ENCODE measurements around the gene PTGDS.

PTGDS gene

DNA sequence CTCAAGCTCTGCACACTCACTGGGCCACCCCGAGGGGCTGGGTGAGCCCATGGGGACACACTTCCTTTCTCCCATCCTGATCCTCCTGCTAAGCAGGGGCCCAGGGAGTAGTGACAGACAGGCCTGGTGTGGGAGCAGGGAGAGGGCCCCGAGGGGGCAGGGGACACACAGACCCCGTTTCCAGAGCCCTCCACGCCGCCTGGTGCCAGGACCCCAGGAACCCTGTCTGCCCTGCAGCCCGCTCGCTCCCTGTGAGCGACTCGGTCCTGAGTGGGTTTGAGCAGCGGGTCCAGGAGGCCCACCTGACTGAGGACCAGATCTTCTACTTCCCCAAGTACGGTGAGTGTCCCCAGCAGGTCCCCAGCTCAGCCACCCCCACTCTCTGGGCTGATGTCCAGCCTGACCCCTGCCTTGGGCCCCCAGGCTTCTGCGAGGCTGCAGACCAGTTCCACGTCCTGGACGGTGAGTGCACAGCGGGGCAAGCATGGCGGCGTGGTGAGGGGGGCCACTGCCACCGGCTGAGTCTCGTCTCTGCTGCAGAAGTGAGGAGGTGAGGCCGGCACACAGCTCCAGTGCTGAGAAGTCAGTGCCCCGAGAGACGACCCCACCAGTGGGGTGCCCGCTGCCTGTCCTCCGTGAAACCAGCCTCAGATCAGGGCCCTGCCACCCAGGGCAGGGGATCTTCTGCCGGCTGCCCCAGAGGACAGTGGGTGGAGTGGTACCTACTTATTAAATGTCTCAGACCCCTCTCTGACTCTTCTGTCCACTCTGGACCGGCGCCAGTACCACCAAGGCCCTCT is 30.9 kb upstream of the PTGDS start:
- DNase-seq, result no peak

DNA sequence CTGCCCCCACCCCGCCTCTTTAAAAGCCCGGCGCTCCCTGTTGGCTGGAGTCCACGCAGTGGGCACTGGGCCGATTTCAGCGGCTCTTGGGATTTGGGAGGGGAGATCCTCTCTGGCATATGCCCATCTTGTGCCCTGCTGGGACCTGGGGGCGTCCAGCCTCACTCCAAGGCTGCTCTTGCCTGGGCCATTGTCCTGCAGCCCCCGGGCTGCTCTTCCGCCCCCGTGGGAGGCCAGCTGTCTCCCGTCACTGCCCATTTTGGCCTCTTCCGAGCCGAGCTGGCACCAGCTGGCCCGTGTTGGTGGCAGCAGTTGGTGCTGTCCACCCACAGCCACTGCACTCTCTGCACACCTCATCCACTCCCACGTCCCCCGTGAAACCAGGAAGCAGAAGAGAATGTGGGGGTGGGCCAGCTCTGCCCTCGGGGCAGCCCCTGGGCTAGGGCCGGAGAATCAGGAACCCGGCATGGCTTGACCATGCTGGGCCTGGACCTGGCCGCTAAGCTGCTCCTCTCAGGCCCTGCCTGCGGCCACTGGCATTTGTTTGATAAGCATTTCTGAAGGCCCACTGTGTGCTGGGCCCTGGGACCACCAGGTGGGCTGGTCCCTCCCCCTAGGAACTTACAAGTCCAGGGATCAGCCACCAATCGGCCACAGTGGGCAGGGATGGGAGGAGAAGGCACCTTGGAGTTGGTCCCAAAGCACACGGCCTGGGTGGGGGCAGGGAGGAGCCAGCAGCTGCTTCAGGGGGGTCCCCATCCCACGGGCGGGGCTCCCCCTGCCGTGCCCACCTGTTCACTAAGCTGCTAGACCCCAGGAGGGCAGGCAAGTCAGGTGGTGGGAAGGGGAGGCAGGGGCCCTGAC is 30.0 kb upstream of the PTGDS start:
- DNase-seq, result no peak

DNA sequence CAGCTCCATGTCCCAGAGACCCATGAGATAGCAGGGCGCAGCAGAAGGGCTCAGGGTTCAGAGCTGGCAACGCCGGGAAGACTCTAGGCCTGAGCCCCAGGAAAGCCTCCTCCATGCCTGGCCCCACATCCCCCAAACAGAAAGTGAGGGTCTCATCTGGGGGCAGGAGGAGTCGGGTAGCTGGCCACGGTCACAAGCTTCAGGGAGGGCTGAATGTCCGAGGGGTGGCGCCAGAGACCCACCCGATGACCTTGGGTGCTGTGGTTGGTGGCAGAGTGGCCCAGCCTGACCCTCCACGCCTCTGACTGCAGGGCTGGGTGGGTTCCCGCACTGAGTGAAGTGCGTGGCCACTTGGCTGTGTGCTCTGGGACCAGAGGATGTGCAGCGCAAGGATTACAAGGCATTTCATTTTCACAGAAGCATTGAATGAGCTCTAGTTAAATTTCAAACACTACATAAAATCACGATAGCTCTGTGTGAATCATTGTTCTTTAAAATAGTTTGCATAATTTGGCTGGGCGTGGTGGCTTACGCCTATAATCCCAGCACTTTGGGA is 29.3 kb upstream of the PTGDS start:
- peak; percentile 76 for DNase-seq

DNA sequence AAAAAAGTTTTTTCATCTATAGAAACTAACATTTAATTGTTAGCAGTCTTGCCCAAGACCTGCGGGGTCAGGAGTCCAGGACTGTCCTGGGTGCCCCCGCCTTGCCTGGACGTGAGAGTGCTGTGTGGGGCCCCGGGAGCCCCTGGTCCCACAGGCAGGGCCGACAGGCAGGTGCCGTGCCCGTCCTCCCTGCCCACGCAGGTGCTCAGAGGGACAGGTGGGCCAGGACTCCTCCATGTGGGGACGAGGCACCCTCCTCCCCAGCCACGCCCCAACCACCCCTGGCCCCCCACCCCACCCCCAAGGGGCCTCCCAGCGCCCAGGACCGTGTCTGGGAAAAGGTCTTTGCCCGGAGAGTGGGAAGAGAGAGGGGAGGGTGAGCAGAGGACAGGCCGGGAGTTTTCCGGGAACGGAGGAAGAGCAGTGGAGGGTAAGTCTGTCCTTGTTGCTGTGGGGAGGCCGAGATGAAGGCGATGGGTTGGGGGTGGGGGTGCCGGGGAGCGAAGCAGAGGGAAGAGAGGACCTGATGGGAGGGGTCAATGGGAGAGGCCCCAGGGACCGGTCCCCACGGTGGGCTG is 28.0 kb upstream of the PTGDS start:
- no peak for DNase-seq

DNA sequence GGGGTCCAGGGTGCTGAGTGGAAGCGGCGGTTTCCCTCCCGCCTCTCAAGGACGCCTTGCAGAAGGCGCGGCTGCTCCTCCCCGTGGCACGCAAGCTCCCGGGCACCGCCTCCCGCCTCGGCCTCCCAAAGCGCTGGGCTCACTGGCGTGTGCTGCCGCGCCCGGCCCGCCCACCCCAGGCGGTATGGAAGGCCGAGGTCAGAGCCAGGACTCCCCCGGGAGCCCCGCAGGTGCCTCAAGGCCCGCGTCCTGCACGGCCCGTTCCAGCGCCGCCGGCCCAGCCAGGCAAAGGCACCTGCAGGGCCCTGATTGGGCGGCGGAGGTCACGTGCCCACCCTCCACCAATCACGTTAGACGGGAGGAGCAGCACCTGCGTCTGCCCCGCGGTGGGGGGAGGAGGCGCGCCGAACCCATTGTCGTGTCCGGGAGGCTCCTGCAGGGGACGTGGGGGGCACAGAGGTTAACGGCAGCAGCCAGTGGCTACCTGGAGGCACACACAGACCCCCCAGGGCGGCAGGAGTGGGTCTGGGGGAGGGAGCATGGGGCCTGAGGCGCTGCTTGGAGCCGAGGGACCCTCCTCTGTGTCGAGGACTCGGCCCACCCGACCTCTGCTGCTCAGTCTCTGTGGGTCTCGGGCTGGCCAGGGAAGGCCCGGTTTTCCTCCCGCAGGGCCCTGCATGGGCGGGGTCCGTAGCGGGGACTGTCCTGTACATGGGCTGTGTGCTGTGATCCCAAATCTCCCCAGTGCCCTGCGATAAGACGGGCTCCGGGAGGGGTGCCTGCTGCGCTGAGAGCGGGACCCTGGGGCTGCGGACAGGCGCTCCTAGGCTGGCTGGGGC is 27.3 kb upstream of the PTGDS start:
- DNase-seq, result peak; percentile 98

DNA sequence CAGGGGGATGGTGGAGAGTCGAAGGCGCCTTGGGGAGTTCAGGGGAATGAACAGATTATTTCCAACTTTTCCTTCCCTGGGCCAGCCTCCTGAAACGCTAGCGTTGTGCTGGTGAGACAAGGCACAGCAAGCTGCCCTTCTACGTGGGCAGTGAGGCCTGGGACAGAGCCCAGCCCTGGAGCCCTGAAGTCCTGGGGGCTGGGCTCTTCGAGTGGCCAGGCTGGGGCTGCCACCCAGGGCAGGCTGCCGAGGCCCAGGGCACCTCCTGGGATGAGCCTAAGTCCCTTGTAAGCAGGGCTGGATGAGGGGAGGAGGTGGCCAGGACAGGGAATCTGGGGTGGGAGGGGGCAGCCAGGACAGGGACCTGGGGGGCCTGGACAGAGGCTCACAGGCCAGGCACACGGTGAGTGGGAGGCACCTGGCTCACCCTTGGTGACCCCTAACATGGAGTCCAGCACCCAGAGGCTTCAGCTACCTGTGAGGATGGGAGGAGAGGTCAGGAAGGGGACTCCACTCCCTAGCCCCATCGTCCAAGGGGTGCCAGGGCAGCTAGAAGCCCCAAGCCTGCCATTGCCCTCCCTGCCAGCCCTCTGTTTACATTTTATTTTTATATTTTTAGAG is 26.5 kb upstream of the PTGDS start:
- no peak for DNase-seq

DNA sequence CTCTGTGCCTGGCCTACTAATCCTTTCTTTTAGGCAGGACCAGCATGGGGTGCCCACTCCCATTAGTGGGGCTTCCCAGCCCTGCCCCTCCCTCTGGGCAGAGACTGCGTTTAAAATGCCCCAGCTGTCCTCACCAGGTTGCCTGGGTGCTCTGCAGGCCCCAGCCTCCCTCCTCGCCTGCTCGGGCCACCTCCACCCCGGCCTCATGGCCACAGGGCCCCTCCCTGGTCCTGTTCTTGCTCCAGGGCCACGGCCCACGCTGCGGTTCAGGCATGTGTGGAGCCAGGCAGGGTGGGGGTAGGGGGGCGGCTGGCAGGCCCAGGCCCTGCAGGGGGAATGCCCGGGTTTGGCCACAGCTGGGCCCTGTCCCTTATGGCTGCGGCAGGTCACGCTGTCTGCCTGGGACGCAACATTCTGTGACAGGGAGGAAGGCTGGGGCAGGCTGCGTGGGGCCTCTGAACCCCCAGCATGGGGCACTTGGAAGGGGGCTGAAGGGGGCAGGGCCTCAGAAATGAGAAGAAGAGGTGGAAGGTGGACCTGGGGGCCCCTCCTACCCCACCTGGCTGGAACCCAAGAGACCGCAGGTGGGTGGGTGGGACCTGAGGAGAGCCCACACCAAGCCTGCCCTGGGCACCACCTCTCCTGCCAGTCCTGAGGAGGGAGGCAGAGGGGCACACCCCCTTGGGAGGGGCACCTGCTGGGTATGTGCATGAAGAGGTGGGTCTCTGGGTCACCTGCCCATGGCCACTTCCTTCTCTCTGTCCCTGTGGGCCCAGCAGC is 25.6 kb upstream of the PTGDS start, which contains the start of gene LCN12:
LCN12 (plus strand) TSS at position 733 of the 780 bp plus-strand sequence. CDS start 55 bp downstream, outside the sequence.
- no peak for DNase-seq

DNA sequence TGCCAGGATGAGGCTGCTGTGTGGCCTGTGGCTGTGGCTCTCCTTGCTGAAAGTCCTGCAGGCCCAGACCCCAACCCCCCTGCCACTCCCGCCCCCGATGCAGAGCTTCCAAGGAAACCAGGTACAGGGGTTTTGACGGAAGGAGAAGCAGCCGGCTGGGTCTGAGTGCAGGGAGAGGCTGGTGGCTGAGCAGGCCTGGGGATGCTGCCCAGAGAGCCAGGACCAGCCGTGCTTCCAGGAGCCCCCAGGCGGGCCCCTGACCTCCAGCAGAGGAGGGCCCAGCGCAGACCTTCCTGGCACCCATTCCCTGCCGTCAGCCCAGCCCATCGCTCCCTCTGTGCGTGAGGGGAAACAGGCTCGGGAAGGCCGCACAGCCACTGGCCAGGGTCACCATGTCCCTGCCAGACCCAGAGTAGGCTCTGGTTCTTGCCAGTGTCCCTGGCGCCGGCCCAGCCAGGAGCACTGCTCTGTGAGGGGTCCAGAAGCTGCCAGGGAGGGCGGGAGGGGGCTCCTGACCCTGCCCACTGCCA is 24.9 kb upstream of the PTGDS start:
- DNase-seq, result no peak

DNA sequence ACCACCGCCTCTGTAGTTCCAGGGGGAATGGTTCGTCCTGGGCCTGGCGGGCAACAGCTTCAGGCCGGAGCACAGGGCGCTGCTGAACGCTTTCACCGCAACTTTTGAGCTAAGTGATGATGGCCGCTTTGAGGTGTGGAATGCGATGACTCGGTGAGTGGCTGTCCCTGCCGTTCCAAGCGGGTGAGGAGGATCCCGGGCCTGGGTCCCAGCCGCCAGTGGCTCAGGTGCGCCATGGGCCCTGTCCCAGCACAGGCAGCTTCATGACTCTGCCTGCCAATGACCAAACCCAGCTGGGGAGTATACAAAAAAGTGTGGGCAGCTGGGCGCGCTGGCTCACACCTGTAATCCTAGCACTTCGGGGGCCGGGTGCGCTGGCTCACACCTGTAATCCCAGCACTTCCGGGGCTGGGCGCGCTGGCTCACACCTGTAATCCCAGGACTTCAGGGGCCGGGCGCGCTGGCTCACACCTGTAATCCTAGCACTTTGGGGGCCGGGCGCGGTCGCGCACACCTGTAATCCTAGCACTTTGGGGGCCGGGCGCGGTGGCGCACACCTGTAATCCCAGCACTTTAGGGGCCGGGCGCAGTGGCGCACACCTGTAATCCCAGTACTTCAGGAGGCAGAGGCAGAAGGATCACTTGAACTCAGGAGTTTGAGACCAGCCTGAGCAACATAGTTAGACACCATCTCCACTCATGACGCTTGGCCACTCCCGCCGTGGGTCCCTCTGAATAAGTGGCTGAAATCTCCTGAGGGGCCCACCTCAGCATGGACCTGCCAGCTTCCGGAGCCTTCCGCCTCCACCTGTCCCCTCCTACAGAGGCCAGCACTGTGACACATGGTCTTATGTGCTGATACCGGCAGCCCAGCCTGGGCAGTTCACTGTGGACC is 24.2 kb upstream of the PTGDS start:
- DNase-seq, result no peak

DNA sequence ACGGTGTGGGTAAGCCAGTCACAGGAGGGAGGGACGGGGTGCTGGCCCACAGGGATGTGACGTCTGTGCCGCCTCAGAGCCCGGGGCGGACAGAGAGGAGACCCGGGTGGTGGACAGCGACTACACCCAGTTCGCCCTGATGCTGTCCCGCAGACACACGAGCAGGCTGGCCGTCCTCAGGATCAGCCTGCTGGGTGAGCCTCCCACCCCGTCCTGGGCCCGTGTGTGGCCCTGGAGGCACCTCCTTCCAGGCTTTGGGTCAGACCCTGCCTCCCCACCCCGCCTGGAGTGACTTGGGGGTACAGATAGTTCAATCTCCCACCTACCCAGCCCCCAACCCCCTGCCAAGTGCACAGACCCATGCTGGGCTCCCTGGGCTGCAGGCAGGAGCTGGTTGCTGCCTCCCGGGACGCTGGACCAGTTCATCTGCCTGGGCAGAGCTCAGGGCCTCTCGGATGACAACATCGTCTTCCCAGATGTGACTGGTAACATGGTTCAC is 23.5 kb upstream of the PTGDS start:
- no peak for DNase-seq

DNA sequence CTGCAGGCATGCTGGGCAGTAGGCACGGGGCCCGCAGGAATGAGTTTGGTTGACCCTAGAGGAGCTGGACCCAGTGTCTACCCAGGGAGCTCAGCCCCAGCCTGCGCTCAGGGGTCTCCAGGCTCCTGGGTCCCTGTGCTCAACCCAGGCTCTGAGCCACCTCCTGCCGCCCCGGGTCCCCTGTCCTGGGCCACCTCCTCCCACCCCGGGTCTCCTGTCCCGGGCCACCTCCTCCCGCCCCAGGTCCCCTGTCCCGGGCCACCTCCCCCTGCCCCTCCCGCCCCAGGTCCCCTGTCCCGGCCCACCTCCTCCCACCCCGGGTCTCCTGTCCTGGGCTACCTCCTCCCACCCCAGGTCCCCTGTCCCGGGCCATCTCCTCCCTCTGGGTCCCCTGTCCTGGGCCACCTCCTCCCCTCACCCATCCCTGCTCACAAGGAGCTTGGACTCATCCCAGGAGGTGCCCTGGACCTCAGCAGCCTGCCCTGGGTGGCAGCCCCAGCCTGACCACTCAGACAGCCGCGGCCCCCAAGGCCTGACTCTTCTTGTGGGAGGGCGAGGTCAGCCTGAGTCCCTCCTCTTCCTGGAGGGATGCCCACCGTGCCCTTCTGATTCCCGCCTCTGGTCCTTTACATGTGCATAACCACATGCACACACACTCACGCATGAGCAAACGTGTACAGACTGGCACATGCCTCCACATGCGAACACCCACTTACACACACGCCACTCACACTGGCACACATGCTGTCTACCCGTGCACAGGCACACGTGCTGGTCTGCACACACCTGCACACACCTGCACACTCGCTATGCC is 22.8 kb upstream of the PTGDS start:
- no peak for DNase-seq

DNA sequence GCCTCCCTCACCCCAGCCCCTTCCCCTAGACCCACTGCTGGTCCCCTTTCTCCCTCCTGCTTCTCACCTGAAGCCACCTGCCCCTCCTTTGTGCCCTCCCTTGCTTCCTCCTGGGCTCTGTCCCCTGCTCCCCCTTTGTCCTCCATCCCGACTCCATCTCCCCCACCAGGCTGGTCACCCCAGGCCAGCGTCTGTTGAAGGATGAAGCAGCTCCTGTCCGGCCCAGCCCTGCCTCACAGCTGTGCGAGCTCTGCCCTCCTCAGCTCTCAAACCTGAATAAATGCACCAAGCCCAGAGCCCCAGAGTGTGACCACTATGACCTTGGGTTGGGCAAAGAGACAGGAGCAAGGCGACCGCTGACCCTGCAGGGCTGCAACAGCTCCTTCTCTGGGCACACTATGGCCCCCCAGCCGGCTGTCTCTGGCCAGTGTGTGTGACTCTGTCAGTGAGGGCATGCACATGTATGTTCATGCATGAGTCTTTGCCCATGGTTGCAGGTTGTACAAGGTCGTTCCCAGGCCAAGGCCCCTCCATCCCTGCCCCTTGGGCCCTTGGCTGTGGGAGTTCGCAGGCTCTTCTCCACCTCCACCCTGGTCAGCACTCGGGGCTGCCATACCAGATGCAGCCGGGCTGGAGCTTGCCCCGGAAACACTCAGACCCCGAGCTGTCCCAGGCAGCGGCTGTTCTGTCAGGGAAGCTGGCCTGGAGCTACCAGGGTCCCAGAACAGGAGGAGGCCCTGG is 21.9 kb upstream of the PTGDS start:
- DNase-seq, result no peak

DNA sequence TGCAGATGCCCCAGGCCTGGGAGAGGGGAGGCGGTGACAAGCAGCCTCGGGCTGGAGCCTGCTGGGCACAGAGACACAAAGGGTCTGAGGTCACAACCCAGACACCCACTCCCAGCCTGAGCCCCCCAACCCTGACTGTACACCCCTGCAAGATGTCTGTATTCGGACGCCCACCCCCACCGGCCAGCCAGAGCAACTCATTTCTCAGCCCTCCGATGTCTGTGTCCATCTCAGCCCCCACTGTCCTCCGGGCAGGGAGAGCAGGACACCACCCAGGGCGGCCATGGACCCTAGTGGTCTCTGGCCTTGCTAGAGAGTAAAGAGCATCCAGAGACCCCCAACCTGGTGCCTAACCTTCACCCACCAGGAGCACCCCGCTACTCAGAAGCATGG is 21.4 kb upstream of the PTGDS start:
- DNase-seq, result no peak

DNA sequence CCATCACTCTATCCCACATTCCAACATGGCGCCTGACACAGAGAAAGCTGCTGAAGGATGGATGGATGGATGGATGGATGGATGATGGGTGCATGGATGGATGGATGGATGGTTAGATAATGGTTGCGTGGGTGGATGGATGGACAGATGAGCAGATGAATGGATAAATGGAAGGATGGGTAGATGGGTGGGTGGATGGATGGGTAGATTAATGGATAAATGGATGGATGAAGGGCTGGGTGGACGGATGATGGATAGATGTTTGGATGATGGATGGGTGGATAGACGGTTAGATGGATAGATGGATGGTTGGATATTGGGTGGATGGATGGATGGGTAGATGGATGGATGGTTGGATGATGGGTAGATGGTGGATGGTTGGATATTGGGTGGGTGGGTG is 20.7 kb upstream of the PTGDS start:
- no peak for DNase-seq

DNA sequence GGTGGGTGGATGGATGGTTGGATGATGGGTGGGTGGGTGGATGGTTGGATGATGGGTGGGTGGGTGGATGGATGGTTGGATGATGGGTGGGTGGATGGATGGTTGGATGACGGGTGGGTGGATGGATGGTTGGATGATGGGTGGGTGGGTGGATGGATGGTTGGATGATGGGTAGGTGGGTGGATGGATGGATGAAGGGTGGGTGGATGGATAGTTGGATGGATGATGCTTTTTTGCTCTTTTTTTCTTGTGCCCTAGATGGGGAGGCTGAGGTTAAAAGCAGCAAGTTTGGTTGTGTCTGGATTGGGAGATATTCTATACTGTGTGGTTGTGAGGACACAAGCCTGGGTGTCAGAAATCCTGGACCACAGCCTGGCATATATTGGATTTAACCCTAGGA is 19.8 kb upstream of the PTGDS start:
- no peak for DNase-seq

DNA sequence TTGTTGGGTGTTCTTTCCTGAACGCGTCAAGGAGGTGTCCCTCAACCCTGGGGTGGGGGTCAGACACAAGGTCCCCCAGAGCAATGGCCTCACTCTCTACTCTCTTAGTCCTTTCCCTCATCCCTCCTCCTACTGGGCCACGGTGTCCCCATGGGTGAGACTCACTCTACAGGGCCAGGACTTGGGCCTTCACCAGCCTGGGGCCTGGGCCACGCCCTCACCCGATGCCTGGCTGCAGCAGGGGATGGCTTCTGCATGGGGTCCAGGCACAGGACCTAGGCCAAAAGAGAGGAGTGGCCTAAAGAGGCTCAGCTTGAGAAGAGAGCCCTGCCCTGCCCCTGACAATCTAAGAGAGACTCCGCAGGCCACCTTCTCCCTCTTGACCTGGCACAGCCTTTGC is 19.4 kb upstream of the PTGDS start:
- no peak for DNase-seq

DNA sequence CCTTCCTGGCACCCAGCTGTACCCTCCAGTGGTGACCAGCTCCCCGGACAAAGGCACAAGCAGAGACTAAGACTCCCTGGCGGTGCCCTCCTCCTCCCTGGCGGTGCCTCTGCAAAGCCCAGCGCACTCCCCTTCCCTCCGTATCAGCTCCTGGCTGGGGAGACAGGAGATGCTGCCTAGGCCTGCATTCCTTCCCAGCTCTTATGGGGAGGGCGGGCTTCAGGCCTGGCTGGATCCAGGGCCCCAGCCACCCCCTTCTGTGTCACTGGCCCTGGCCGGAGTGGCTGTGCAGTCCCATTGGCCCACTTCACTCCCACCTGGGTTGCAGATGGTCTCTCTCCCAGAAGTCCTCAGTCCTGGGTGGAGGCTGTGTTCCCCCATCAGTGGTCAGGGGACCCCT is 18.8 kb upstream of the PTGDS start:
- no peak for DNase-seq

Data from eye (tissue), 1 donor.